IMR-90 (cell line): Measurements from ENCODE around the gene TRIO. TPM values are rescaled to one million over a fixed set of nuclear protein-coding genes. Genes with fewer than 3 reads are reported as not detected.

Experiments used
- ATAC-seq: fragments of 200-7000 bp; cut with Tn5 transposase; 2 replicates; pipeline ENCODE4 v1.9.1; 2020; ENCODE audit warnings: low read depth, mild to moderate bottlenecking, moderate library complexity
- BruUV-seq: library from RNA; stranded (reverse); fragments of 400-500 nt; replicated peaks from 2 replicates; lab custom pipeline; 2021; lab: Mats Ljungman, UMichigan
- CTCF ChIA-PET: fragments of 300-600 bp; formaldehyde crosslinking; extraction: SDS; loops from one replicate; lab custom pipeline; 2021; ENCODE audit warnings: antibody characterized with exemption; lab: Yijun Ruan, JAX
- POLR2A ChIA-PET: fragments of 300-600 bp; sonication (Branson Sonifier 250); formaldehyde crosslinking; loops from one replicate; lab custom pipeline; 2022; ENCODE audit warnings: antibody characterized with exemption; ENCODE audit not compliant: unreplicated experiment; lab: Charles Lee
- DNase-seq: peaks from one replicate; pipeline ENCODE4 v3.0.0; 2013
- H2AFZ ChIP-seq: replicated peaks from 2 replicates; pipeline ENCODE3; 2013; ENCODE audit warnings: low read length, mild to moderate bottlenecking; ENCODE audit not compliant: poor library complexity
- H2AK5ac ChIP-seq: 2 replicates; pipeline ENCODE4 v1.6.1; 2013; ENCODE audit warnings: low read depth, low read length, inconsistent platforms
- H2AK9ac ChIP-seq: replicated peaks from 2 replicates; pipeline ENCODE3; 2013; ENCODE audit warnings: mild to moderate bottlenecking, low read depth, low read length, moderate library complexity; ENCODE audit not compliant: poor library complexity
- H2BK120ac ChIP-seq: 2 replicates; pipeline ENCODE4 v1.6.1; 2013; ENCODE audit warnings: low read depth, low read length, inconsistent platforms
- H2BK15ac ChIP-seq: 3 replicates; pipeline ENCODE4 v1.6.1; 2013; ENCODE audit warnings: low read depth, low read length, inconsistent platforms
- H2BK20ac ChIP-seq: 2 replicates; pipeline ENCODE4 v1.6.1; 2013; ENCODE audit warnings: low read depth, mild to moderate bottlenecking, inconsistent platforms, low read length, moderate library complexity
- H2BK5ac ChIP-seq: 2 replicates; pipeline ENCODE4 v1.6.1; 2013; ENCODE audit warnings: mild to moderate bottlenecking, low read depth, low read length, inconsistent platforms; ENCODE audit not compliant: poor library complexity, severe bottlenecking
- H3K14ac ChIP-seq: replicated peaks from 2 replicates; pipeline ENCODE4 v1.6.1; 2013; ENCODE audit warnings: low read depth, low read length, inconsistent platforms
- H3K18ac ChIP-seq: 2 replicates; pipeline ENCODE4 v1.6.1; 2013; ENCODE audit warnings: low read depth, low read length, control low read depth
- H3K23ac ChIP-seq: 2 replicates; pipeline ENCODE4 v1.6.1; 2013; ENCODE audit warnings: low read depth, low read length, inconsistent platforms
- H3K27ac ChIP-seq: 2 replicates; pipeline ENCODE4 v1.5.1; 2013; ENCODE audit warnings: mild to moderate bottlenecking, control low read depth, low read length; ENCODE audit not compliant: insufficient read depth
- H3K27me3 ChIP-seq: 2 replicates; pipeline ENCODE4 v1.6.1; 2013; ENCODE audit warnings: low read length; ENCODE audit not compliant: control insufficient read depth, insufficient read depth
- H3K36me3 ChIP-seq: 2 replicates; pipeline ENCODE4 v1.6.1; 2013; ENCODE audit warnings: low read length, mixed read lengths; ENCODE audit not compliant: control insufficient read depth, insufficient read depth
- H3K4ac ChIP-seq: 2 replicates; pipeline ENCODE4 v1.6.1; 2013; ENCODE audit warnings: low read depth, low read length, inconsistent platforms
- H3K4me1 ChIP-seq: 2 replicates; pipeline ENCODE4 v1.6.1; 2013; ENCODE audit warnings: low read length, mixed read lengths; ENCODE audit not compliant: control insufficient read depth, insufficient read depth
- H3K4me2 ChIP-seq: 2 replicates; pipeline ENCODE4 v1.6.1; 2013; ENCODE audit warnings: low read depth, mild to moderate bottlenecking, control low read depth, low read length, moderate library complexity
- H3K4me3 ChIP-seq: 2 replicates; pipeline ENCODE4 v1.5.1; 2013; ENCODE audit warnings: low read depth, mild to moderate bottlenecking, control low read depth, low read length, moderate library complexity; ENCODE audit not compliant: insufficient read depth
- H3K56ac ChIP-seq: 2 replicates; pipeline ENCODE4 v1.6.1; 2013; ENCODE audit warnings: low read length, inconsistent platforms; ENCODE audit not compliant: insufficient read depth; ENCODE audit errors: extremely low read depth
- H3K79me1 ChIP-seq, 2 experiments: 2 replicates each; pipeline ENCODE4 v1.6.1; 2013; ENCODE audit warnings: low read length in 2 of 2, inconsistent platforms in 1 of 2, low read depth in 1 of 2
- H3K9ac ChIP-seq: 2 replicates; pipeline ENCODE4 v1.6.1; 2013; ENCODE audit warnings: low read depth, low read length, control low read depth
- H3K9me1 ChIP-seq: 2 replicates; pipeline ENCODE4 v1.6.1; 2013; ENCODE audit warnings: low read length, inconsistent platforms; ENCODE audit not compliant: insufficient read depth
- H3K9me3 ChIP-seq: 2 replicates; pipeline ENCODE4 v1.6.1; 2013; ENCODE audit warnings: low read length; ENCODE audit not compliant: control insufficient read depth, insufficient read depth
- H4K20me1 ChIP-seq: 2 replicates; pipeline ENCODE4 v1.6.1; 2013; ENCODE audit warnings: low read length, inconsistent platforms; ENCODE audit not compliant: insufficient read depth
- H4K5ac ChIP-seq: 2 replicates; pipeline ENCODE4 v1.6.1; 2013; ENCODE audit warnings: mild to moderate bottlenecking, low read depth, low read length, control low read depth
- H4K8ac ChIP-seq, 2 experiments: 2 replicates each; pipeline ENCODE4 v1.6.1; 2013; ENCODE audit warnings: low read depth in 2 of 2, low read length in 2 of 2, control low read depth in 1 of 2, inconsistent platforms in 1 of 2
- H4K91ac ChIP-seq: 2 replicates; pipeline ENCODE4 v1.6.1; 2013; ENCODE audit warnings: low read depth, low read length, inconsistent platforms; ENCODE audit not compliant: insufficient read depth
- BHLHE40 ChIP-seq: fragments of 150-350 bp; IDR thresholded peaks from 2 replicates; pipeline ENCODE4 v1.6.1; 2016; ENCODE audit warnings: mild to moderate bottlenecking, low read depth, low read length
- CEBPB ChIP-seq: IDR thresholded peaks from 2 replicates; pipeline ENCODE4 v1.6.1; 2012; ENCODE audit warnings: low read depth, low read length, improper control_type of control experiment
- CHD1 ChIP-seq: IDR thresholded peaks from 2 replicates; pipeline ENCODE4 v1.6.1; 2012; ENCODE audit warnings: low read depth, low read length, improper control_type of control experiment
- CTCF ChIP-seq: conservative IDR thresholded peaks from 2 replicates; pipeline ENCODE4 v1.5.1; 2012; ENCODE audit warnings: mild to moderate bottlenecking, low read depth, low read length, improper control_type of control experiment
- ELK1 ChIP-seq: fragments of 150-350 bp; IDR thresholded peaks from 2 replicates; pipeline ENCODE4 v1.6.1; 2016; ENCODE audit warnings: low read depth, mild to moderate bottlenecking, low read length, moderate library complexity, borderline replicate concordance
- FOS ChIP-seq: fragments of 150-350 bp; IDR thresholded peaks from 2 replicates; pipeline ENCODE4 v1.6.1; 2016; ENCODE audit warnings: low read depth, low read length
- MAFK ChIP-seq: IDR thresholded peaks from 2 replicates; pipeline ENCODE4 v1.6.1; 2012; ENCODE audit warnings: low read depth, low read length, improper control_type of control experiment
- MAZ ChIP-seq: IDR thresholded peaks from 2 replicates; pipeline ENCODE4 v1.6.1; 2012; ENCODE audit warnings: low read depth, mild to moderate bottlenecking, low read length, improper control_type of control experiment, moderate library complexity, borderline replicate concordance
- MXI1 ChIP-seq: IDR thresholded peaks from 2 replicates; pipeline ENCODE4 v1.6.1; 2012; ENCODE audit warnings: low read depth, mild to moderate bottlenecking, low read length, moderate library complexity, borderline replicate concordance
- NFE2L2 ChIP-seq: fragments of 150-350 bp; IDR thresholded peaks from 2 replicates; pipeline ENCODE4 v1.6.1; 2016; ENCODE audit warnings: low read depth, mild to moderate bottlenecking, low read length
- POLR2A ChIP-seq: IDR thresholded peaks from 2 replicates; pipeline ENCODE4 v1.6.1; 2012; ENCODE audit warnings: mild to moderate bottlenecking, low read depth, low read length
- RAD21 ChIP-seq: IDR thresholded peaks from 2 replicates; pipeline ENCODE4 v1.6.1; 2012; ENCODE audit warnings: low read length, improper control_type of control experiment
- RCOR1 ChIP-seq: IDR thresholded peaks from 2 replicates; pipeline ENCODE4 v1.6.1; 2012; ENCODE audit warnings: mild to moderate bottlenecking, low read length, improper control_type of control experiment; ENCODE audit not compliant: insufficient replicate concordance
- RFX5 ChIP-seq: IDR thresholded peaks from 2 replicates; pipeline ENCODE4 v1.8.0; 2012; ENCODE audit warnings: low read depth, mild to moderate bottlenecking, low read length, moderate library complexity
- SMC3 ChIP-seq: fragments of 150-350 bp; IDR thresholded peaks from 2 replicates; pipeline ENCODE4 v1.6.1; 2016; ENCODE audit warnings: low read depth, mild to moderate bottlenecking, antibody characterized with exemption, low read length, moderate library complexity
- USF2 ChIP-seq: fragments of 150-350 bp; IDR thresholded peaks from 2 replicates; pipeline ENCODE4 v1.6.1; 2017; ENCODE audit warnings: mild to moderate bottlenecking, antibody characterized with exemption, low read length, low read depth
- WGBS, 2 experiments: methylation state at CpG; one replicate each; pipeline versions ENCODE4 v1.1.5 to v1.1.7; 2013; ENCODE audit warnings: missing lambda C conversion rate in 2 of 2; ENCODE audit not compliant: insufficient read length in 1 of 2; ENCODE audit errors: extremely low coverage in 2 of 2; 5-methylcytosine and 5-hydroxymethylcytosine counted together
- dilution Hi-C: fragments of 300-500 bp; cut with HindIII; formaldehyde crosslinking; loops from one replicate; pipeline ENCODE4 v1.14.3; 2018; ENCODE audit warnings: low sequenced_read_pairs; ENCODE audit not compliant: unreplicated experiment
- in situ Hi-C: fragments of 300-500 bp; cut with MboI; formaldehyde crosslinking; loops from 3 replicates; pipeline ENCODE4 v1.14.3; 2019; ENCODE audit warnings: low sequenced_read_pairs, inconsistent platforms, mixed read lengths
- intact Hi-C: fragments of 100-400 bp; cut with micrococcal nuclease; formaldehyde crosslinking; loops from 2 replicates; pipeline ENCODE4 v1.10.0; 2022
- polyA plus RNA-seq, 3 experiments: library from polyadenylated mRNA; depleted of rRNA; stranded (reverse); fragments of >200 nt; gene quantifications; 2 replicates each; pipeline ENCODE4 v1.2.3, GENCODE V29; 2012; ENCODE audit warnings: low replicate concordance in 1 of 3
- total RNA-seq: library from RNA; depleted of rRNA; stranded (reverse); fragments of >200 nt; gene quantifications from 2 replicates; pipeline ENCODE4 v1.2.3, GENCODE V29; 2012

TRIO gene
- total and polyA plus RNA-seq, 2 of the 4 experiments (the other 2 are of a cell fraction): 206 to 522 TPM

GRCh38 chr5:14133394-14133793 lies 9.7 kb upstream of the TRIO start:
- in situ Hi-C loops (no loop called here), intact Hi-C loops (no loop called here), dilution Hi-C loops (no loop called here)
- BruUV-seq: no TSS peak
- peaks cover 7% of the 10 kb centered on the region for H3K9me1 ChIP-seq
- H3K18ac ChIP-seq: no peak overlapping the region
- WGBS, 2 experiments: 92% methylated on average over 2 of the region's 2 CpGs; no CpG with 5 or more reads in 1 of the 2 experiments
- no peak overlapping the region for H2BK5ac ChIP-seq
- peaks cover 9% of the 10 kb centered on the region for H3K4me1 ChIP-seq
- no peak overlapping the region for H3K4ac ChIP-seq
- TF ChIP-seq NFE2L2 (no peak), FOS (no peak), RAD21 (no peak), CEBPB (no peak), SMC3 (no peak), USF2 (no peak), MXI1 (no peak), ELK1 (no peak), RCOR1 (no peak), CTCF (no peak), CHD1 (no peak), BHLHE40 (no peak), RFX5 (no peak), MAFK (no peak), POLR2A (no peak), MAZ (no peak)
- no peak overlapping the region for H3K4me3 ChIP-seq
- peaks cover 0 to 18% of the 10 kb centered on the region in 2 experiments; a peak in 2 of 4 replicates for H3K79me1 ChIP-seq
- no peak overlapping the region for H2BK120ac ChIP-seq
- no peak overlapping the region for H4K5ac ChIP-seq
- peaks cover 9% of the 10 kb centered on the region; the same call in 1 of the 2 replicates for H3K27me3 ChIP-seq
- H4K20me1 ChIP-seq: no peaks in the 10 kb centered on the region; the same call in 1 of the 2 replicates
- ChIA-PET POLR2A (no interaction called here), CTCF (no interaction called here)
- no peak overlapping the region for H4K8ac ChIP-seq
- no peak overlapping the region for H2BK20ac ChIP-seq
- H4K91ac ChIP-seq: no peak overlapping the region
- H3K23ac ChIP-seq: no peak overlapping the region
- H3K36me3 ChIP-seq: no peaks in the 10 kb centered on the region
- ATAC-seq (no peak), DNase-seq (no peak)
- H3K56ac ChIP-seq: no peak overlapping the region
- H2AFZ ChIP-seq: no peak overlapping the region
- no peak overlapping the region for H2BK15ac ChIP-seq
- no peaks in the 10 kb centered on the region for H3K9me3 ChIP-seq
- no peak overlapping the region for H3K27ac ChIP-seq
- H3K9ac ChIP-seq: no peak overlapping the region
- H2AK5ac ChIP-seq: no peak overlapping the region
- H3K14ac ChIP-seq: no peak overlapping the region
- no peak overlapping the region for H3K4me2 ChIP-seq
- H2AK9ac ChIP-seq: no peak overlapping the region
